ENCODE measurements around the gene ATP11A.

Gene ATP11A

GRCh38 chr13:112709825-112710783 lies 20.3 kb downstream of the ATP11A start:
- no peak for DNase-seq (ENCODE audit: low read depth in 2 of 2)

GRCh38 chr13:112710855-112711527 lies 21.2 kb downstream of the ATP11A start:
- DNase-seq (ENCODE audit: low read depth in 2 of 2), result no peak

GRCh38 chr13:112711528-112712265 lies 21.9 kb downstream of the ATP11A start:
- no peak for DNase-seq (ENCODE audit: low read depth in 2 of 2)

GRCh38 chr13:112712451-112713207 lies 22.8 kb downstream of the ATP11A start:
- DNase-seq (ENCODE audit: low read depth in 2 of 2), result no peak

DNA sequence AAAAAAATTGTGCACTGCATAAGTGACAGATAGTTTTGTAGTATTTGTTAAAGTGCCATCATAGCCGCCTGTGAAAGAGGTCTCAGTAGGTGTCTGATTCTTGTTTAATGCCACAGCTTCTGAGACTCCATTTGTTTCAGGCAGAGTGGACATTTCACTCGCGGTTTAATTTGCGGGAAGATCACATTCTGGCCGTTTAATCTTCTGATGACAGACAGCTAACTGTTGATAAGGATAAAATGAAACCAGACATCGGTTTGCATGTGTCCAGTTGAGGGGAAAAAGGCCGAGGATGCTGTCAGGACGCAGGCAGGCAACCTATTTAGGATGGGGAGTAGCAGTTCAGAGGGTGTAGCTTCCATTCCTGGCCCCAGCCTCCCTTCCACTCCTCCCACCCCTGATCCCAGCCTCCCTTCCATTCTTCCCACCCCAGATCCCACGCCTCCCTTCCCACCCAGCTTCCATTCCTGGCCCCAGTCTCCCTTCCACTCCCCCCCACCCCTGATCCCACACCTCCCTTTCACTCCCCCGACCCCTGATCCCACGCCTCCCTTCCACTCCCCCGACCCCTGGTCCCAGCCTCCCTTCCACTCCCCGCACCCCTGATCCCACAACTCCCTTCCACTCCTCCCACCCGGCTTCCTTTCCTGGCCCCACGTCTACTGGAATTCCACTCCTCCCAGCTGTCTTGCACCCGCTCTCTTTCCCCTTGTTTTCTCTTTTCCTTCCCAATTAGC lies 23.8 kb downstream of the ATP11A start:
- DNase-seq (ENCODE audit: low read depth in 2 of 2), result no peak

DNA sequence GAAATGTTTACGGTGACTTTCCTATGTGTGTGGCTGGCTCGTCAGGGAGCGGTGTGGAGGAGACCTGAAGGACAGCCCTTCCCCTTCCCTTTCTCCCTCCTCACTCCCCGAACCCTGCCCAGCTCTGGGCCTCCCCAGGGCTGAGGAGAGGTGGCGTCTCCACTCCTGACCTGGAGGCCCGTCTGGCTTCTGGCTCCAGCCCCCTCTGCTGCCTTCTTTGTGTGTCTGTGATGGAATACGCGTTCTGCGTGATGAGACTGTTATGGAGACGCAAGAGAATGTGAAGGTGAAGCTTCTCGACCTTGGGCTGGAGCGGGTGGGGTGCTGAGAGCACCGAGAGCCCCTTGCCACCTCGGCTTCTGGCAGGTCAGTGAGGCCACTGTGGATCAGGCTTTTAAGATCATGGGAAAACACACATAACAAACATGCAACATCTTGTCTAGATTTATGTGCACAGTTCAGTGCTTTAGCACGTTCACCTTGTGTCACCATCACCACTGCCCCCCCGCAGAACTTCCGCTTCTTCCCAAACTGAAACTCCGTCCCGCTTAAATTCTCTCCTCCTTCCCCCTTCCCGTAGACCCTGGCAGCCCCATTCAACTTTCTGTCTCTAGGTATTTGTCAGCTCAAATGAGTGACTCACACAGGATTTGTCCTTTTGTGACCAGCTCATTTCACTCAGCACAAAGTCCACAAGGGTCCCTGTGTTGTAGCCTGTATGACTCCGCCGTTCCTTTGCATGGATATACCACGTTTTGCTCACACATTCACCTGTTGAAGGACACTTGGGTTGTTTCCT lies 24.7 kb downstream of the ATP11A start:
- DNase-seq (ENCODE audit: low read depth in 2 of 2), result no peak

DNA sequence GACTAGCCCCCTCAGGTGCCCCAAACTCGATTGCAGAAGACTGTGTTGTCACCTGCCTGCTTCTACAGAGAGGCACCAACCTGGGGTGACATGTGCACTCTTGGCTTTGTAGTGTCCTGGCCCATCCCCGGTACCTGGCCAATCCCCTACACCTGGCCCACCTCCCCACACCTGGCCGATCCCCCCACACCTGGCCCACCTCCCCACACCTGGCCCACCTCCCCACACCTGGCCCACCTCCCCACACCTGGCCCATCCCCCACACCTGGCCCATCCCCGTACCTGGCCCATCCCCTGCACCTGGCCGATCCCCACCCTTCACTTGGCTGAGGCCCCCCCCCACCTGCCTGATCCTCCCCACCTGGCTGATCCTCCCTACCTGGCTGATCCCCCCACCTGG lies 25.4 kb downstream of the ATP11A start:
- DNase-seq (ENCODE audit: low read depth in 2 of 2), result no peak

DNA sequence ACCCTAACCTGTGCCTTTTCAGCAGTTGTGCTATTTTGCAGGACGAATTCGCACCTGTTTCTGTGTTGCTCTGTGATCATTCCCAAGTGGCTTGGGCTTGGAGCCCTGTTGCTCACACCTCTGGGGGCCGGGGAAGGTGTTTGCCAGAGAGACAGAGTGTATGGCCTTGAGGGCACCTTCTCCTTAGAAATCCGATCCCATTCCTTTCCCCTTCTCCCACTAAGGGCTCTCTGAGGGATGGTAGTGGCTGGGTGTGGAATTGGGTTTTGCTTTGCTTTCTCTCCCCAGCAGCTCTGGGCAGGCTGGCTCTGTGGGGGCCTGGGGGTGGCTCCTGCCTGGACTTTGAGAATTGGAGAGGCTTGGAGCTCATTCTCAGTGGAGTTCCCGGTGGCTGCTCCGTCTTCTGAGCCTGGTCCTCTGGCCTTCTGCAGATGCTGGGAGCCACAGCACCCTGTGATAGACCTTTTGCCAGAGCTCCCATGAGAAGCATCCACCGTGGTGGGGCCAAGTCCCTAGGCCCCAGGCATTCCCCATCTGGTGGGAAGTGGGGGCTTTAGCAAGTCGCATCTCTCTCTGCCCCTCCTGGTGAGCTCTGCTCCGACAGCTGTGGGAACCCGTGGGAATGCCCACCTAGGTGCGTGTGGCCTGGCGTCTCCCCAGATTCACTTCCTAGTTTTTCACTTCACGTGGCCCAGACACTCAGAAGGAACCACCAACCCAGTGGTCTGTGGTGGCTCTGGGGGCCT lies 26.1 kb downstream of the ATP11A start:
- DNase-seq (ENCODE audit: low read depth in 2 of 2), result no peak

- DNase-seq (ENCODE audit: low read depth in 2 of 2), result no peak
Observed at GRCh38 chr13:112716461-112716820, 26.6 kb downstream of the ATP11A start.

DNA sequence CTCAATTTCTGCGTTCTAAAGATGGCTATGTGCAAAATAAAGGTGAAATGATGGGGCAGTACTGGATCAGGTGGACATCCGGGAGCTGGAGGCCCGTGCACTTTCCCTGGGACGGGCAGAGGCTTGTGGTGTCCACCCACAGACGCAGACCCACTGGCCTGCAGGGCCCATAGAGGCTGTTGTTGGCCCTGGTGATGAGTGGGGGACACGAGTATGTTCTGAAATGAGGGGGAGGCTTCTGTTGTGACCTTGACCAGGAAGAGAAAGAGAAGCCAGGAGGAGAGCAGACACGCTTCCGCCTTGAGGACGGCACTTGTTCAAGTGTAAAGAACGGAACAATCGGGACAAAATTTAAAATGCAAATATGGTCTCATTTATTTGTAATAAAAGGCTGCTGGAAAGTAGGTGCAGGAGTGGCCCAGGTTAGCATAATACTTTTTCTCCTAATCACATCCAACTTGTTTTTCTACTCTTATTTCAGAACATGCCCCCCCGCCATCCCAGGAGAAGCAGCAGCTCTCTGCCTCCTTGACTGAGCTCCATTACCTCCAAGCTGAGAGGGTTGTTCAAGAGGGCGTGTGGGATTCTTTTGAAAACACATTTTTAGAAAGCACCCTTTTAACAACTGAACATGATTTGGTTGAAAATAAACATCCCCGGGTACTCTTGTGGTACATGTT lies 27.1 kb downstream of the ATP11A start:
- DNase-seq (ENCODE audit: low read depth in 2 of 2), result no peak

- no peak for DNase-seq (ENCODE audit: low read depth in 2 of 2)
Observed at GRCh38 chr13:112718318-112718717, 28.5 kb downstream of the ATP11A start.

- no peak for DNase-seq (ENCODE audit: low read depth in 2 of 2)
Observed at GRCh38 chr13:112719016-112719415, 29.2 kb downstream of the ATP11A start.

GRCh38 chr13:112719556-112719955 lies 29.7 kb downstream of the ATP11A start:
- DNase-seq (ENCODE audit: low read depth in 2 of 2), result no peak

DNA sequence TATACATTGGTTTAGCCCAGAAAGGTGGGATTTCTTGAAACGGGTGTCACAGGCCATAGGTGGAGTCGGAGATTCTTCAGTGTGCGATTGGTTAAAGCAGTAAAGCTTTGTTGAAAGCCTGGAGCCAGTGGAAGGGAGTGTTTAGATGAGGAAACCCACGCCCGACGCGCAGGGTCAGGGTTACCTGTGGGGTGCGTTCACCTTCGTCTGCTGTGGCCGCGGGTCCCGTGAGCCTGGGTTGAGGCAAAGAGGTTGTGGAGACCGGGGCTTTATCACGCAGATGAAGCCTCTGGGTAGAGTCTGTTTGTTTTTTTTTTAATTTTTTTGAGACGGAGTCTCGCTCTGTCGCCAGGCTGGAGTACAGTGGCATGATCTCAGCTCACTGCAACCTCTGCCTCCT lies 30.4 kb downstream of the ATP11A start:
- DNase-seq (ENCODE audit: low read depth in 2 of 2), result no peak

- DNase-seq (ENCODE audit: low read depth in 2 of 2), result no peak
Observed at GRCh38 chr13:112720814-112721197, 31.0 kb downstream of the ATP11A start.

- DNase-seq (ENCODE audit: low read depth in 2 of 2), result no peak
Observed at GRCh38 chr13:112721198-112722104, 31.6 kb downstream of the ATP11A start.

- no peak for DNase-seq (ENCODE audit: low read depth in 2 of 2)
Observed at GRCh38 chr13:112722433-112723263, 32.8 kb downstream of the ATP11A start.
